NCI-H2227 (cell line): Measurements from ENCODE around the gene GPR18.

ENCODE experiments used
- DNase-seq: peaks from one replicate; lab custom pipeline; 2025; ENCODE audit not compliant: unreplicated experiment; lab: John Stamatoyannopoulos, UW

GPR18 gene

GRCh38 chr13:99293178-99293577 is 35.0 kb upstream of the GPR18 start:
- no peak for DNase-seq

DNA sequence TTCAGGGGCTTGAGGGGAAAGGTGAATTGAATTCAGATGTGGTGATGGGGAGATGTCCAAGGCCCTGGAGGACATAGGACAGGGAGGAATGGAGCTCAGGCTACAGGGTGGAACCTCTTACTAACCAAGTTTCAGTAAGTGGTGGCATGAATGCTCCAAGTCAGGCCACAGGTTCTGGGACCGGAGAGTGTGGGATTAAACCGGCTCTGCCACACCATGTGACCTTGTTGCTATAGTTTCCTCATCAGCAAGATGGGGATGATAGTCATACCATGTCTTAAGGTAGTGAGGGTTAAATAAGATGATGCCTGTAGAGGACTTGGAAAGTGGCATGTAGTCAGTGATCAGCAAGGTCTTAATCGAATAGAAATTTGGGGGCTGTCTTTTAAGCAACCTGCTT is 32.7 kb upstream of the GPR18 start:
- no peak for DNase-seq

- no peak for DNase-seq
Observed at GRCh38 chr13:99289674-99290337, 31.6 kb upstream of the GPR18 start.

GRCh38 chr13:99289271-99289670 is 31.1 kb upstream of the GPR18 start:
- no peak for DNase-seq

DNA sequence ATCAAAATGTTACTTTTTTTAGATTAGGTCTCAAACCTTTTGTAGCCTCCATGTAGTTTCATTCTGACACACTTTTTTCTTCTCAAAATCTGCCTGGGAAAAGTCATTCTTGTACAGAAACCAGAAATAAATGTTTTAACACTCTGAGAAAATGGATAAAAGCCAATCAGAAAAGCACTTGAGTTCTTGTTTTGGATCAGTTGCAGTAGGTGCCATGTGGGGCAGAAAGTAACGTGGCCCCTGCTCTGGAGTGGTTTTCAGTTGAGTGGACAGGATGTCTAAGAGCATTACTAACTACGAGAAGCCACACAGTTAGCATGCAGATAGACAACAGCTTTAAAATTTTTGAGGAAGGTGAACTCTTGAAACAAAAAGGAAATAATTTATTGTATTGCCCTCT is 29.9 kb upstream of the GPR18 start:
- DNase-seq, result no peak

DNA sequence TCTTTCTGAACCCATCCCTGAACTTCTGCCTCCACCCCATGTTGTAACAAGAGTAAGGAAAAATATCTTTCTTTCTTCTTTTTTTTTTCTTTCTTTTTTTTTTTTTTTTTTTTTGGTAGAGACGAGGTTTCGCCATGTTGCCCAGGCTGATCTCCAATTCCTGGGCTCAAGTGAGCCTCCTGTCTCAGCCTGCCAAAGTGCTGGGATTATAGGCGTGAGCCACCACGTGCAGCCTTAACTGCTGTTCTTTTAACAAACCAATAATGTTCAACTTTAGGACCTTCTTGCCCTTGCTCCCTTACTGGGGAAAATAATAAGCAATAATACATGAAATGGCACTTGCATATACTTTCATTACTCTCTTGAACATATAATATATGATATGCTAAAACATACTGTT is 29.4 kb upstream of the GPR18 start:
- no peak for DNase-seq

- no peak for DNase-seq
Observed at GRCh38 chr13:99285432-99286182, 27.4 kb upstream of the GPR18 start.

DNA sequence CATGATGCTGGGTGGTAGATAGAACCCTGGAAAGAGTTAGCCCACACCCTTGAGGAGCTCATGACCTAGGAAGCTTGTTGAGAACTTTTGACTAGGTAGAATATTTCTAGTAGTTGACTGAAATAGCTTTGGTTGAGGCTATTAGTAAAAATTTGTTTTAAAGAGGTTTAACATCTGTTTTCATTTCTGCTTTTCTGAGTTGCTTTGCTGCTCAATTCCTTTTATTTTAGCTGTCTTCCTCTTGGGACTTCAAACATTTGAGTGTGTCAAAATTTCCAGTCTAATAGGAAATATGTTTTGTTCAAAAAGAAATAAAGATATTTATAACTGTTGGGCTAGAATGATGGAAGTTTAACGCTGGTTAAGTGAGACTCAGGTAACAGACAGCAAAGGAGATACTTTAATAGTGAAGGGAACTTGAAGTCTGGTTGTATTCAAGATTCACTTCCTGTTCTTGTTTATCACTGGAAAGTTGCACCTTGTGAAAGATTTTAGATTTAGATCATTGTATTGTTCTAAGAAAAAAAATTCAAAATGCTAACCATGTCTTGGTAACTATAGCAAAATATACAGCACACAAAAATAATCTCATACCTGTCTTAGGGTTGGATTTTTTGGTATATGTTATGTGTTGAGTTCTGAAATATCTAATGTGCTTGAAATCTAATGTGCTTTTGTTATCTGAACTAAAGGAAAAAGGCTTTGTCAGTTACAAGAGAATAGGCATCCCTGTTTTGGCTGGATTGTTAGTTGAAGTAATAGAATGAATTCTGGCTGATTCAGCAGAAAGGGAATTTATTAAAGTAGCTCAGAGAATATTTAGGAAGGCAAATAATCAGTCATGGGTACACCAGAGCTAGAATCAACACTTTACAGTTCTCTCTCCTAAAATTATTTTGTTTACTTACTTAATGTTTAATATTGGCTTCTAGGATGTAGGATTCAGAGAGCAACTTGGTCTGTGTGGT is 24.4 kb upstream of the GPR18 start:
- no peak for DNase-seq

DNA sequence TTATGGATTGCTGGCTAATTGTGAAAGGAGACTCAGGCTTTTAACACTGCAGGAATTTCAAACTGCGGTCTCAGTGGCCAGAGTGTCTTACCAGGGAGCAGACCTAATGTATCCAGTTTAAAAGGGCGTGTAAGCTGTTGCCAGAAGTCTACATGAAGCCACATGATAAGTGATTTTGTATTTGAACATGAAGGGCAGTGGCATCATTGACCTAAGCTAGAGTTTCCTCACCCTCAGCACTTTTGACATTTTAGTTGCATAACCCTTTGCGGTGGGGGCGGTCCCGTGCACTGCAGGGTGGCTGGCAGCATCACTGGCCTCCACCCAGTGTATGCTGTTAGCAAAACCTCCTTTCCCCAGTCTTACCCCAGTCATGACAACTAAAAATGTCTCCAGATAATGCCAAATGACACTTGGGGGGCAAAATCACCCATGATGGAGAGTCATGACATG is 23.7 kb upstream of the GPR18 start:
- DNase-seq, result no peak

- DNase-seq, result no peak
Observed at GRCh38 chr13:99280166-99280565, 22.0 kb upstream of the GPR18 start.

GRCh38 chr13:99279637-99280036 is 21.5 kb upstream of the GPR18 start:
- no peak for DNase-seq

DNA sequence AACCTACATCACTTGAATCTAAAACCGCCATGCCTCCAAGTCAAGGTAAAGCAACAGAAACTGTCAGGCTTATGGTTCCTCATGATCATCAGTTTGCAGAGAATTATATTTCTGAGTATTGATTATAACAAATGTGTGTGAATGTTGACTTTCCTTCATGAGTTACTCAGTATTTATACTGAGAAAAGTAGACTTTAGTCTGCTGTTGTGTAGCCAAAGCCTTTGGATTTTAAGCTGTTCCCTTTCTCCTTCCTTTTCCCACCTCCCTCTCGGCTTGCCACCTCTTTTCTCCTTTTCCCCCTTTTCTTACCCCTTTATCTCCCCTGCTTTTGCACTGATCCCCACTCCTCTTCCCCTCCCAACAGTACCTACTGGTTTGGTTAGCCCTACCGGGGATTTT is 20.7 kb upstream of the GPR18 start:
- no peak for DNase-seq

DNA sequence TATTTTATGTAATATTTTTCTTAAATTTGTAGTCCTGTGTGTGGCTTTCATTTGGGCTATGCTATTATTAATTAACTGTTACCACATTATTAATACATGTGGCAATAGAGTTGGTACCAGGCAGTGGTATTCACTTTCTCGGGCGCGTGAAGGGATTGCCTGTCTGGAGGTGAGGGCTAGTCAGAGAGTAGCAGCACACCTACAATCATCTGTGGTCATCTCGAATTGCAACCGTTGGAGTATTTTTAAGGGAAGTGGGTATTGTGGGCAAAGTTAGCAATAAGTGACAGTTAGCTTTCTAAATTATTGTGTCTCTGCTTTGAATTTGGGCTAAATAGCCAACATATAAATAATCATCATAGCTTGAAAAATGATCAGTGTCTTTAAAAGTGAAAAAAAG is 20.0 kb upstream of the GPR18 start:
- DNase-seq, result no peak

GRCh38 chr13:99277629-99278028 is 19.4 kb upstream of the GPR18 start:
- no peak for DNase-seq

DNA sequence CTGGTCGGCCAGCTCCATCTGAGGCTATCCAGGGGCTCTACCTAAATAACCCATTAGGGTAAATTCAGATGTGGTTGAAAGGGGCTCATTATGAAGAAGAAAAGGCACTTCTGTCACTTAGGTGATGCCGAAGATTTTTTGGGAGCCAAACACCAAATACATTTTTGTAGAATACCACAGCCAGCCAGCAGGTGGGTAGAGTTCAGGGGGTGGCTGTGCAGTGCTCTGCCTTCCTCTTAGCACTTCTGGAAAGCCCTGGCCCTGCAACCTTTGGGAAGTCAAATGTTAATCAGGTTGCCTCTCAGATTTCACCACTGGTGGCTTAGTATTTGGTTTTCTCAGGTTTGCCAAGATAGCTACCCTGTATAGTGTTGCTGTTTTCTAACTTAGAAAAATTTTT is 18.5 kb upstream of the GPR18 start:
- no peak for DNase-seq

GRCh38 chr13:99275093-99275469 is 16.9 kb upstream of the GPR18 start:
- DNase-seq, result no peak

GRCh38 chr13:99273128-99273527 is 14.9 kb upstream of the GPR18 start:
- no peak for DNase-seq

DNA sequence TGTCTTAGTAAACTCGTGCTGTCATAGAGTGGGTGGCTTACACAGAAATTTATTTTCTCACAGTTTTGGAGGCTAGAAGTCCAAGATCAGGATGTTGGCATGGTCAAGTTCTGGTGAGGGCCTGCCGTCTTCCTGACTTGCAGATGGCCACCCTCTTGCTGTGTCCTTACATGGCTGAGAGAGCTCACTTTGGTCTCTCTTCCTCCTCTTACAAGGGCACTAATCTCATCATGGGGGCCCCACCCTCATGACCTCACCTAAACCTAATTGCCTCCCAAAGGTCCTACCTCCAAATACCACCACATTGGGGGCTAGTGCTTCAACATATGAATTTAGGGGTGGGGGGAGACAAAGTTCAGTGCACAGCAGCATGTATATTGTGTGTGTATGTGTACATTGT is 14.3 kb upstream of the GPR18 start:
- no peak for DNase-seq

DNA sequence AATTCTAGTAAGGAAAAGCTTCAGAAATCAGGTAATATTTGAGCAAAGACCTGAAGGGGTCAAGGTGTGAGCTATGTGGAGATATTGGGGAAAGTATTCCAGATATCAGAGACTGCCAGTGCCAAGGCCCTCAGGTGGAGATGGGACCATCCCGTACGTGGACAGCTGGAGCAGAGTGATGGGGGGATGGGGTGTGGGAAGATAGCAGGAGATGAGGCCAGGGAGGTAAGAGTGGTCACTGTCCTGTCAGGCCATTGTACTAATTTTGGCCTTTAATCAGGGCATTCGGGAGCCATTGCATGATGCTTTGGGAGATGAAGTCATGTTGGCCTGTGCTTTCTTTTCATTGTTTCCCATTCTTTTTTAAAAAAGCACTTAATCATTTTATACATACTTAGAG is 13.1 kb upstream of the GPR18 start:
- no peak for DNase-seq

DNA sequence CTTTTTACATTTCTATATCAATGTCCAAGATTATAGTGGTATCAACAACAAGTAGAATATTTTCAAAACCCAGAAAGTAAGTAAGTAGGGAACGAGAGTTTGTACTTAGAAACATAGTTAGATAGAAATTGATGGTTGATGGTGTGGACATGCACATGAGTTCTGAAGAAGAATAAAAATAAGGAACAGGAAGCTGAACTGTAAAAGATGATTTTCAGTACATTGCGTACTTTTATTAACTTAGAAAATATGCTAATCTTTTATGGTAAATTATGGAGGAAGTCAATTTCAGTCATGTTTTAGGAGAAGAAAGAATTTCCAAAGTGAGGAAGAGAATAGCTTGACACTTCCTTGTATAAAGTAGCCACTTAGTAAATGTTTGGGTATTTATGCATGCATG is 12.3 kb upstream of the GPR18 start:
- no peak for DNase-seq

- peak; percentile 26 for DNase-seq
Observed at GRCh38 chr13:99269627-99270241, 11.6 kb upstream of the GPR18 start.
